ENCODE results near the gene SNAI3.

GRCh38 chr16:88654363-88655052, 31.8 kb downstream of the SNAI3 start:
- TF ChIP-seq REST (IDR thresholded peaks at IDR 0.05; ENCODE audit: insufficient read depth in 1 of 2, low read depth in 2 of 2, low read length in 1 of 2) (no peak), CTCF (IDR thresholded peaks at IDR 0.05) (no peak), POLR2AphosphoS5 (IDR thresholded peaks at IDR 0.05; ENCODE audit: low read depth, low read length) (no peak)
